H9 (cell line): ENCODE measurements around the gene RASGRF1. TPM values are rescaled to one million over a fixed set of nuclear protein-coding genes. Genes with fewer than 3 reads are reported as not detected.

Experiments
- DNase-seq: peaks from one replicate; pipeline ENCODE4 v3.0.0-alpha.2; 2017
- H2AFZ ChIP-seq: one replicate; pipeline ENCODE4 v1.6.1; 2013; ENCODE audit warnings: mild to moderate bottlenecking, low read length, control low read depth, moderate library complexity
- H2AK5ac ChIP-seq: 2 replicates; pipeline ENCODE4 v1.6.1; 2013; ENCODE audit warnings: low read length, control low read depth, mixed read lengths; ENCODE audit not compliant: insufficient read length
- H2BK120ac ChIP-seq: one replicate; pipeline ENCODE4 v1.6.1; 2013; ENCODE audit warnings: low read depth, mild to moderate bottlenecking, low read length, control low read depth, inconsistent platforms; ENCODE audit not compliant: poor library complexity, severe bottlenecking
- H2BK12ac ChIP-seq: 2 replicates; pipeline ENCODE4 v1.6.1; 2013; ENCODE audit warnings: low read length, control low read depth, mixed read lengths, low read depth; ENCODE audit not compliant: insufficient read length
- H2BK15ac ChIP-seq: 2 replicates; pipeline ENCODE4 v1.6.1; 2013; ENCODE audit warnings: low read depth, low read length, control low read depth
- H2BK20ac ChIP-seq: one replicate; pipeline ENCODE4 v1.6.1; 2013; ENCODE audit warnings: low read depth, mild to moderate bottlenecking, low read length, control low read depth, inconsistent platforms; ENCODE audit not compliant: poor library complexity, severe bottlenecking
- H2BK5ac ChIP-seq: 2 replicates; pipeline ENCODE4 v1.6.1; 2013; ENCODE audit warnings: low read length, control low read depth, mixed read lengths; ENCODE audit not compliant: insufficient read length
- H3K14ac ChIP-seq: 2 replicates; pipeline ENCODE4 v1.6.1; 2013; ENCODE audit warnings: low read length, control low read depth; ENCODE audit not compliant: insufficient read depth
- H3K18ac ChIP-seq: 2 replicates; pipeline ENCODE4 v1.6.1; 2013; ENCODE audit warnings: low read depth, mild to moderate bottlenecking, mixed read lengths, low read length, control low read depth; ENCODE audit not compliant: insufficient read length
- H3K23ac ChIP-seq: 2 replicates; pipeline ENCODE4 v1.6.1; 2013; ENCODE audit warnings: low read length, control low read depth, mixed read lengths, low read depth; ENCODE audit not compliant: insufficient read length
- H3K23me2 ChIP-seq: 2 replicates; pipeline ENCODE4 v1.6.1; 2013; ENCODE audit warnings: low read depth, mild to moderate bottlenecking, mixed read lengths, low read length, control low read depth; ENCODE audit not compliant: insufficient read length, poor library complexity, severe bottlenecking
- H3K27ac ChIP-seq: 2 replicates; pipeline ENCODE4 v1.5.1; 2013; ENCODE audit warnings: low read length, control low read depth, mixed read lengths, low read depth; ENCODE audit not compliant: insufficient read length
- H3K27me3 ChIP-seq: 2 replicates; pipeline ENCODE4 v1.6.1; 2013; ENCODE audit warnings: low read length, control low read depth, inconsistent platforms; ENCODE audit not compliant: insufficient read depth
- H3K4ac ChIP-seq: 2 replicates; pipeline ENCODE4 v1.6.1; 2013; ENCODE audit warnings: low read depth, mild to moderate bottlenecking, control low read depth, inconsistent platforms, low read length, moderate library complexity
- H3K4me1 ChIP-seq: 2 replicates; pipeline ENCODE4 v1.6.1; 2013; ENCODE audit warnings: low read length, control low read depth, inconsistent platforms; ENCODE audit not compliant: insufficient read depth
- H3K4me2 ChIP-seq: 2 replicates; pipeline ENCODE4 v1.6.1; 2013; ENCODE audit warnings: low read length, control low read depth, mixed read lengths; ENCODE audit not compliant: insufficient read length, insufficient read depth
- H3K56ac ChIP-seq: 2 replicates; pipeline ENCODE4 v1.6.1; 2013; ENCODE audit warnings: low read depth, mild to moderate bottlenecking, mixed read lengths, low read length, control low read depth; ENCODE audit not compliant: insufficient read length
- H3K79me1 ChIP-seq: 2 replicates; pipeline ENCODE4 v1.6.1; 2013; ENCODE audit warnings: low read depth, mild to moderate bottlenecking, moderate library complexity, low read length, control low read depth, inconsistent platforms; ENCODE audit not compliant: insufficient read depth, poor library complexity, severe bottlenecking
- H3K79me2 ChIP-seq: 2 replicates; pipeline ENCODE4 v1.6.1; 2013; ENCODE audit warnings: low read length, control low read depth, inconsistent platforms; ENCODE audit not compliant: insufficient read depth
- H3K9ac ChIP-seq: 2 replicates; pipeline ENCODE4 v1.6.1; 2013; ENCODE audit warnings: low read length, control low read depth, mixed read lengths; ENCODE audit not compliant: insufficient read length; ENCODE audit errors: extremely low read depth
- H3K9me3 ChIP-seq: one replicate; pipeline ENCODE4 v1.6.1; 2013; ENCODE audit warnings: low read depth, low read length, inconsistent platforms; ENCODE audit not compliant: control insufficient read depth
- H3T11ph ChIP-seq: one replicate; pipeline ENCODE4 v1.6.1; 2013; ENCODE audit warnings: mild to moderate bottlenecking, low read length, control low read depth, inconsistent platforms
- H4K20me1 ChIP-seq: one replicate; pipeline ENCODE4 v1.6.1; 2013; ENCODE audit not compliant: control insufficient read depth, insufficient read length, insufficient read depth
- H4K5ac ChIP-seq: 2 replicates; pipeline ENCODE4 v1.6.1; 2013; ENCODE audit warnings: low read depth, mild to moderate bottlenecking, mixed read lengths, low read length, control low read depth; ENCODE audit not compliant: insufficient read length
- H4K8ac ChIP-seq: replicated peaks from 2 replicates; pipeline ENCODE4 v1.6.1; 2013; ENCODE audit warnings: low read length, control low read depth, mixed read lengths, low read depth; ENCODE audit not compliant: insufficient read length
- H4K91ac ChIP-seq: 2 replicates; pipeline ENCODE4 v1.6.1; 2013; ENCODE audit warnings: low read depth, mild to moderate bottlenecking, moderate library complexity, mixed read lengths, low read length, control low read depth; ENCODE audit not compliant: insufficient read length
- H3K27ac Mint-ChIP-seq, 3 experiments: 2 replicates in 2 of 3; 3 replicates in 1 of 3; pipeline ENCODE4 v1.8.0; 2020 to 2021; ENCODE audit warnings: mixed read lengths in 3 of 3, mild to moderate bottlenecking in 1 of 3, moderate library complexity in 1 of 3
- H3K27me3 Mint-ChIP-seq: 2 replicates; pipeline ENCODE4 v1.8.0; 2021; ENCODE audit warnings: low read depth, mild to moderate bottlenecking, moderate library complexity, mixed read lengths
- H3K36me3 Mint-ChIP-seq, 3 experiments: 2 replicates in 2 of 3; 3 replicates in 1 of 3; pipeline ENCODE4 v1.8.0; 2020 to 2021; ENCODE audit warnings: low read depth in 3 of 3, mixed read lengths in 3 of 3; ENCODE audit not compliant: insufficient read depth in 1 of 3
- H3K4me1 Mint-ChIP-seq, 2 experiments: 2 replicates each; pipeline ENCODE4 v1.8.0; 2020; ENCODE audit warnings: mixed read lengths in 2 of 2
- H3K4me3 Mint-ChIP-seq, 2 experiments: 2 replicates in 1 of 2; 3 replicates in 1 of 2; pipeline ENCODE4 v1.8.0; 2020 to 2021; ENCODE audit warnings: mild to moderate bottlenecking in 2 of 2, mixed read lengths in 2 of 2, moderate library complexity in 1 of 2
- H3K9me3 Mint-ChIP-seq, 2 experiments: 2 replicates in 1 of 2; 3 replicates in 1 of 2; pipeline ENCODE4 v1.8.0; 2020; ENCODE audit warnings: mild to moderate bottlenecking in 2 of 2, mixed read lengths in 2 of 2, moderate library complexity in 1 of 2
- CTCF ChIP-seq: fragments of 200-600 bp; sonication (generic); conservative IDR thresholded peaks from 3 replicates; pipeline ENCODE4 v1.8.0; 2021; ENCODE audit warnings: antibody characterized with exemption, mild to moderate bottlenecking
- WGBS: extraction: QIAGEN DNeasy Blood & Tissue Kit; methylation state at CpG from one replicate; pipeline ENCODE4 v1.1.7; 2013; ENCODE audit warnings: missing lambda C conversion rate, low lambda C conversion rate, mixed read lengths; ENCODE audit not compliant: insufficient read length; ENCODE audit errors: extremely low coverage; 5-methylcytosine and 5-hydroxymethylcytosine counted together
- total RNA-seq: library from RNA; stranded (reverse); gene quantifications from 2 replicates; pipeline ENCODE4 v1.2.1, GENCODE V29; 2021

Gene RASGRF1
- total RNA-seq, 1 experiment from 2014 or later, result 0.48 TPM

DNA sequence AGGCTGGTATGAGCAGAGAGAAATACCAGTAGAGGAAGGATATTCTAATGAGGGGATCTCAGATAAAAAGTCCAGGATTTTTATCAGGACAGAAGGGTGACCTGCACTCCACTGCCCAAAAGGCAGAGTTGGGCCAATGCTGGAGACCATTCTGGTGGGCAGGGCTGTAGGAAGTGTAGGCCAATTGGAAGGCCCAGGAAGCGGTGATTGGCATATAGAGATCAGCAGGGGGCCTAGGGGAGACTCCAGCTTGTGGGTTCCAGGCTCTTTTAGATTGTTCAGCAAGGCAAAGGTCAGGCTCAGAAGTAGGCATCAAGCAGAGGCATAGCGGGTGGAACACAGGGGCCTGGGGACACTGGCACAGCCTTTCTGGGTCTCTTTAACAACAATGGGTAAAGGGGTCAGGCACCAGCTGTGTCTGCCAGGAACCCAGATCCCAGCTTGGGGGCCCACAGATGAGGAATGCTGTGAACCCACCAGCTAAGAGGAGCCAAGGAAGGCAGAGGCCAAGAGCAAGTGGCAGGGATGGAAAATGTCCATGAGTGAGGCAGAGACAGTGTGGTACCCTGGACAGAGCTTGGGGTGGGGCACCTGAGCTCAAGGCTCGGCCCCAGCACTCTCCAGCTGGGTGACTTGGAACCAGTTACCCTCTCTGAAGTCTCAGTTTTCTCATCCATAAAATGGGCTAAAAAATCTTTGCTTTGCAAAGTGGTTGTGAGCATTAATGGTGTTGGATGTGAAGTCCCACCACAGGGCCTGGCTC is 27.0 kb upstream of the RASGRF1 start:
- Histone ChIP-seq H3K4me2 (no peak overlapping the region), H3K79me1 (no peaks in the 10 kb centered on the region), H3K9ac (no peak overlapping the region), H3K4me1 (no peaks in the 10 kb centered on the region), H3K56ac (no peak overlapping the region), H3K23ac (no peak overlapping the region), H2AK5ac (no peak overlapping the region), H3K18ac (no peak overlapping the region), H4K91ac (no peak overlapping the region), H3K79me2 (no peaks in the 10 kb centered on the region), H2BK5ac (no peak overlapping the region), H3K27ac (no peak overlapping the region), H2AFZ (no peak overlapping the region), H4K5ac (no peak overlapping the region), H2BK12ac (no peak overlapping the region), H3K9me3 (no peaks in the 10 kb centered on the region), H4K20me1 (no peaks in the 10 kb centered on the region), H4K8ac (no peak overlapping the region), H3T11ph (no peak overlapping the region), H3K4ac (no peak overlapping the region), H2BK120ac (no peak overlapping the region), H2BK20ac (no peak overlapping the region), H3K14ac (no peak overlapping the region), H3K23me2 (no peaks in the 10 kb centered on the region), H2BK15ac (no peak overlapping the region), H3K27me3 (no peaks in the 10 kb centered on the region)
- no peaks in the 10 kb centered on the region; a peak in 1 of 7 replicates for H3K36me3 Mint-ChIP-seq
- WGBS, result no CpG with 5 or more reads among the region's 3 CpGs
- H3K4me3 Mint-ChIP-seq, result no peak overlapping the region
- H3K9me3 Mint-ChIP-seq, result no peaks in the 10 kb centered on the region
- H3K4me1 Mint-ChIP-seq, result no peaks in the 10 kb centered on the region
- TF ChIP-seq CTCF, result no peak
- H3K27ac Mint-ChIP-seq, result no peak overlapping the region
- peak; percentile 25 for DNase-seq
- H3K27me3 Mint-ChIP-seq, result peaks cover 32% of the 10 kb centered on the region
